Hepatocyte (in vitro differentiated cells): ENCODE measurements around the gene UMAD1. TPM values are rescaled to one million over a fixed set of nuclear protein-coding genes. Genes with fewer than 3 reads are reported as not detected.
A peak's percentile ranks its signal among the peaks of the same experiment; 100 is the strongest.
"Not testable (repeated sequence)": the region's sequence is repeated elsewhere in the genome, so short reads cannot be mapped to it uniquely, and the experiment has no call there.

Source experiments
- DNase-seq: peaks from one replicate; pipeline ENCODE4 v3.0.0-alpha.2; 2016; ENCODE audit warnings: low spot score
- H2AFZ ChIP-seq: fragments of 200-600 bp; sonication (generic); 2 replicates; pipeline ENCODE4 v1.6.0; 2016; ENCODE audit warnings: antibody characterized with exemption, mild to moderate bottlenecking
- H3K27ac ChIP-seq: fragments of 200-600 bp; sonication (generic); 2 replicates; pipeline ENCODE4 v1.5.1; 2016; ENCODE audit warnings: mild to moderate bottlenecking
- H3K27me3 ChIP-seq: fragments of 200-600 bp; sonication (generic); 2 replicates; pipeline ENCODE4 v1.6.1; 2016
- H3K36me3 ChIP-seq: fragments of 200-600 bp; sonication (generic); replicated peaks from 2 replicates; pipeline ENCODE4 v1.5.1; 2016; ENCODE audit warnings: low read depth; ENCODE audit not compliant: insufficient read depth
- H3K4me1 ChIP-seq: fragments of 200-600 bp; sonication (generic); 2 replicates; pipeline ENCODE4 v1.5.1; 2016; ENCODE audit warnings: mild to moderate bottlenecking, moderate library complexity; ENCODE audit not compliant: insufficient read depth
- H3K4me2 ChIP-seq: fragments of 200-600 bp; sonication (generic); 2 replicates; pipeline ENCODE4 v1.6.0; 2016
- H3K4me3 ChIP-seq: fragments of 200-600 bp; sonication (generic); 2 replicates; pipeline ENCODE4 v1.5.1; 2016; ENCODE audit warnings: mild to moderate bottlenecking
- H3K79me2 ChIP-seq: fragments of 200-600 bp; sonication (generic); 2 replicates; pipeline ENCODE4 v1.6.0; 2017; ENCODE audit warnings: mild to moderate bottlenecking
- H3K9me2 ChIP-seq: fragments of 200-600 bp; sonication (generic); replicated peaks from 2 replicates; pipeline ENCODE4 v1.6.0; 2017; ENCODE audit warnings: mild to moderate bottlenecking; ENCODE audit not compliant: insufficient read depth
- H3K9me3 ChIP-seq: fragments of 200-600 bp; sonication (generic); 2 replicates; pipeline ENCODE4 v1.5.1; 2016; ENCODE audit warnings: low read depth, mild to moderate bottlenecking
- H4K20me1 ChIP-seq: fragments of 200-600 bp; sonication (generic); 2 replicates; pipeline ENCODE4 v1.6.0; 2016; ENCODE audit warnings: mild to moderate bottlenecking; ENCODE audit not compliant: insufficient read depth, poor library complexity, severe bottlenecking
- EZH2 ChIP-seq: fragments of 200-600 bp; sonication (generic); IDR thresholded peaks from 2 replicates; pipeline ENCODE4 v1.6.1; 2016; ENCODE audit warnings: antibody characterized with exemption, mild to moderate bottlenecking, borderline replicate concordance
- EZH2phosphoT487 ChIP-seq: fragments of 200-600 bp; sonication (generic); IDR thresholded peaks from one replicate; pipeline ENCODE4 v1.6.1; 2018; ENCODE audit warnings: antibody characterized with exemption, mild to moderate bottlenecking, low read depth, moderate library complexity; ENCODE audit not compliant: unreplicated experiment, severe bottlenecking
- WGBS: methylation state at CpG from one replicate; pipeline ENCODE4 v1.1.6; 2016; ENCODE audit warnings: low lambda C conversion rate; ENCODE audit errors: missing lambda C conversion rate; 5-methylcytosine and 5-hydroxymethylcytosine counted together
- polyA plus RNA-seq: library from polyadenylated mRNA; unstranded; fragments of >200 nt; fragmentation: Nextera tagmentation; extraction: Ambion mirVana; gene quantifications from 2 replicates; pipeline ENCODE4 v1.2.1, GENCODE V29; 2016
- total RNA-seq: library from RNA; depleted of rRNA; stranded (reverse); fragments of >200 nt; gene quantifications from 2 replicates; pipeline ENCODE4 v1.2.3, GENCODE V29; 2014
- TF ChIP-seq, protein P1 (sequence below): fragments of 200-600 bp; sonication (generic); IDR thresholded peaks from 2 replicates; pipeline ENCODE4 v1.5.1; 2016; ENCODE audit warnings: antibody characterized with exemption, mild to moderate bottlenecking; ENCODE audit not compliant: poor library complexity

The UMAD1 gene
- total and polyA plus RNA-seq, 2 experiments from 2014 or later, result 15.7 to 29.0 TPM

DNA sequence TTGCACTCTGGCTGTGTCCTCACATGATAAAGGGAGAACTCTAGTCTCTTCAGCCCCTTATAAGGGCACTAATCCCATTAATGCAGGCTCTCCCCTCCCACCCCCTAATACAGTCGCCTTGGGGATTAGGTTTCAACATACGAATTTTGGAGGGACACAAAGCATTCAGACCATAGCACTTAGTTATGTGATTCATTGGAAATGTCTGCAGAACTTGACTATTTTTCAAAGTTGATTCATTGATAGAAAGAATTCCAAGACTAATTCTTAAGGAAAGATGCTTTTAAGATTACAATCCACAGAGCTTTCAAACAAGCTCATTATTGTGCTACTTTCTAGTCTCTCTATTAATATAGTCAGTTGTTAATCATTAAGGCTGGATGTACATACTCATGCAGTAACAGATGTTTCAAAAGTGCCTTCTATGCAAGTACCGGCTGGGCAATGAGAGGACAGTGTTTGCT is 163.2 kb downstream of the UMAD1 start:
- no peak for DNase-seq
- Histone ChIP-seq H3K36me3 (no peaks in the 10 kb centered on the region), H3K4me3 (no peak overlapping the region), H3K27ac (no peak overlapping the region), H2AFZ (no peak overlapping the region), H3K4me1 (peaks cover 18% of the 10 kb centered on the region), H3K9me2 (no peaks in the 10 kb centered on the region), H3K79me2 (no peaks in the 10 kb centered on the region), H3K4me2 (no peak overlapping the region), H3K9me3 (no peaks in the 10 kb centered on the region), H4K20me1 (no peaks in the 10 kb centered on the region), H3K27me3 (no peaks in the 10 kb centered on the region)
- WGBS, result 47% methylated on average over 3 of the region's 3 CpGs
- TF ChIP-seq, protein P1, sequence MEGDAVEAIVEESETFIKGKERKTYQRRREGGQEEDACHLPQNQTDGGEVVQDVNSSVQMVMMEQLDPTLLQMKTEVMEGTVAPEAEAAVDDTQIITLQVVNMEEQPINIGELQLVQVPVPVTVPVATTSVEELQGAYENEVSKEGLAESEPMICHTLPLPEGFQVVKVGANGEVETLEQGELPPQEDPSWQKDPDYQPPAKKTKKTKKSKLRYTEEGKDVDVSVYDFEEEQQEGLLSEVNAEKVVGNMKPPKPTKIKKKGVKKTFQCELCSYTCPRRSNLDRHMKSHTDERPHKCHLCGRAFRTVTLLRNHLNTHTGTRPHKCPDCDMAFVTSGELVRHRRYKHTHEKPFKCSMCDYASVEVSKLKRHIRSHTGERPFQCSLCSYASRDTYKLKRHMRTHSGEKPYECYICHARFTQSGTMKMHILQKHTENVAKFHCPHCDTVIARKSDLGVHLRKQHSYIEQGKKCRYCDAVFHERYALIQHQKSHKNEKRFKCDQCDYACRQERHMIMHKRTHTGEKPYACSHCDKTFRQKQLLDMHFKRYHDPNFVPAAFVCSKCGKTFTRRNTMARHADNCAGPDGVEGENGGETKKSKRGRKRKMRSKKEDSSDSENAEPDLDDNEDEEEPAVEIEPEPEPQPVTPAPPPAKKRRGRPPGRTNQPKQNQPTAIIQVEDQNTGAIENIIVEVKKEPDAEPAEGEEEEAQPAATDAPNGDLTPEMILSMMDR, result no peak
- TF ChIP-seq EZH2phosphoT487 (no peak), EZH2 (no peak)

DNA sequence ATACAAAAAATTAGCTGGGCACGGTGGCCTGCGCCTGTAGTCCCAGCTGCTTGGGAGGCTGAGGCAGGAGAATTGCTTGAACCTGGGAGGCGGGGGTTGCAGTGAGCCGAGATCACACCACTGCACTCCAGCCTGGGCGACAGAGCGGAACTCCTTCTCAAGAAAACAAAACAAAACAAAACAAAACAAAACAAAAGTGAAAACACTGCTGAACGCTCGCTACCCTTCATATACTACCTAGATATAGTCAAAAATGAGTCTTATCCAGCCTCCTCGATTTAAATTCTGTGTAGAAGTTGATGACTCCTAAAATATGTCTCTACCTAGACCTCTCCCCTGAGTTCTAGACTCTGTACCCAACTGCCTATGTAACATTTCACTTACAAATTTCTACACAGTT is 164.3 kb downstream of the UMAD1 start:
- H3K36me3 ChIP-seq, H3K9me2 ChIP-seq, H3K79me2 ChIP-seq, DNase-seq, H3K4me1 ChIP-seq, H3K27ac ChIP-seq, H3K4me3 ChIP-seq, H3K27me3 ChIP-seq, H3K4me2 ChIP-seq, H3K9me3 ChIP-seq, H2AFZ ChIP-seq, H4K20me1 ChIP-seq: not testable (repeated sequence)
- 84% methylated on average over 8 of the region's 9 CpGs for WGBS

DNA sequence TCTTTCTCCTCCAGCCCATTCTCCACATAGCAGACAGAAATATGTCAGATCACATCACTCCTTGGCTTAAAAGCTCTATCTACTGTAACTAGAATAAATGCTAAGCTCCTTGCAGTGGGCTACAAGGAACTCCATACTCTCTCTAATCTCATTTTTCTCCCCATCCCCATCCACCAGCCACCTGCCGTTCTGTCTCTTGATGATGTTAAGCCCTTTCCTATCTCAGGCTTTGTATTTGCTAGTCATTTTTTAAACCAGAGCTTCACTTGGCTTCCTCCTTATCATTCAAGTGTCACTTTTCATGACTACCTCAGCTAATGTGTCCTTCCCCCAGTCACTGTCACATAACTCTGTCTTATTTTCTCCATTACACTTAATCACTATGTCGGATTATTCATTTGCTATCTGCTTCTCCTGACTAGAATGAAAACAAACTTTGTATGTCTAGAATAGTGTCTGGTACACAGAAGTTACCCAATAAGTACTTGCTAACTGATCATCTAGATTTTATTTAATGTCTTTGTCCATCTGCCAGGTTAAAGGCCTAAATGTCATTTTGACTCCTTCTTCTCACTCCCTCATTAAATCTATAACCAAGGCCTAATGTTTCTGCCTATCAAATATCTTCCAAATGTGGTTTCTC is 165.1 kb downstream of the UMAD1 start:
- no peak for DNase-seq
- H3K4me2 ChIP-seq, result no peak overlapping the region
- no peak overlapping the region for H2AFZ ChIP-seq
- H3K27me3 ChIP-seq, result no peaks in the 10 kb centered on the region
- H3K9me3 ChIP-seq, result no peaks in the 10 kb centered on the region
- TF ChIP-seq EZH2phosphoT487 (no peak), EZH2 (no peak)
- TF ChIP-seq, protein P1, result no peak
- H4K20me1 ChIP-seq, result no peaks in the 10 kb centered on the region
- no peaks in the 10 kb centered on the region for H3K36me3 ChIP-seq
- H3K9me2 ChIP-seq, result no peaks in the 10 kb centered on the region
- H3K27ac ChIP-seq, result no peak overlapping the region
- peaks cover 9% of the 10 kb centered on the region for H3K4me1 ChIP-seq
- H3K79me2 ChIP-seq, result no peaks in the 10 kb centered on the region
- 61% methylated on average over 2 of the region's 2 CpGs for WGBS
- no peak overlapping the region for H3K4me3 ChIP-seq

DNA sequence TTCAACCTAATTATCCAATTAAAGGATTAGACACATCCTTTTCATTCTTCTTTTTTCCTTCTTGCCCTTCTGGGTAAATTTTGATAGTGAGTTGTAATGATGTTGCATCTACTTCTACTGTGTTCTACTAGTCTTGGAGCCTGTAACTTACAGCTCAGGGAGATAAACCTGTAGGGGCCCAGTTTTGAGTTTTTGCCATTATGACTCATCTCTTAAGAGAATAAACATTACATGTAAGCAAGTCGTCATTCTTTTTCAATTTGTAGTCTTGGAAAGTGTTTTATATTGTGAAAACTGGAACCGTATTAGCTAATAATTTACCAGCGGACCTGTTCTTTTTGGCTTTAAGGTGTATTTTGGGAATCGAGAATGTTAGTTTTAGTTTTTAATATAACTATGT is 167.6 kb downstream of the UMAD1 start:
- DNase-seq, result peak; percentile 26
- no peak overlapping the region for H3K4me2 ChIP-seq

More for the DNA sequence above, 167.6 kb downstream of the UMAD1 start:
- H3K4me3 ChIP-seq, result no peak overlapping the region
- H3K27me3 ChIP-seq, result no peaks in the 10 kb centered on the region
- WGBS, result 83% methylated on average over 4 of the region's 4 CpGs
- no peaks in the 10 kb centered on the region for H3K79me2 ChIP-seq
- H3K4me1 ChIP-seq, result no peaks in the 10 kb centered on the region
- TF ChIP-seq, protein P1, result no peak
- TF ChIP-seq EZH2phosphoT487 (no peak), EZH2 (no peak)
- no peak overlapping the region for H2AFZ ChIP-seq
- no peak overlapping the region for H3K27ac ChIP-seq
- H4K20me1 ChIP-seq, result no peaks in the 10 kb centered on the region
- H3K36me3 ChIP-seq, result no peaks in the 10 kb centered on the region
- H3K9me2 ChIP-seq, result no peaks in the 10 kb centered on the region
- H3K9me3 ChIP-seq, result no peaks in the 10 kb centered on the region
